Stimulated activated CD4-positive, alpha-beta T cell treated with anti-CD3 and anti-CD28 coated beads, TNF-alpha, amount 100 ng/mL, for 4 hours (primary cell): ENCODE data around the gene SYS1.

ENCODE experiments used
- DNase-seq, 3 experiments: peaks; one replicate each; pipeline ENCODE4 v3.0.0-alpha.2; 2020; ENCODE audit warnings: low read depth in 3 of 3

Gene SYS1

GRCh38 chr20:45415822-45416637, 53.1 kb downstream of the SYS1 start, which contains the start of gene PIGT:
Gene PIGT, plus strand, starts transcription at chr20:45416141. Its CDS starts 16 bp downstream, at chr20:45416157.
- peak; percentile 57 to 82 (median 76) for DNase-seq

- no peak for DNase-seq
Measured at GRCh38 chr20:45416917-45417316, 54.0 kb downstream of the SYS1 start.
